Measurements from ENCODE around the gene ELOVL2.
A peak's percentile ranks its signal among the peaks of the same experiment; 100 is the strongest.

The ELOVL2 gene

GRCh38 chr6:10968776-10969175, 75.3 kb downstream of the ELOVL2 start:
- no peak overlapping the region for H3K4me3 ChIP-seq (ENCODE audit: severe bottlenecking)
- no peaks in the 10 kb centered on the region for H3K4me1 ChIP-seq (ENCODE audit: insufficient read depth, poor library complexity, severe bottlenecking)
- H3K36me3 ChIP-seq (ENCODE audit: low read depth): no peaks in the 10 kb centered on the region
- TF ChIP-seq CTCF (IDR thresholded peaks at IDR 0.05; ENCODE audit: poor library complexity, severe bottlenecking): no peak
- H3K27ac ChIP-seq (ENCODE audit: poor library complexity, severe bottlenecking): no peak overlapping the region
- no peaks in the 10 kb centered on the region for H3K27me3 ChIP-seq (ENCODE audit: insufficient read depth, poor library complexity, severe bottlenecking)
- DNase-seq (ENCODE audit: low spot score) (no peak), ATAC-seq (ENCODE audit: low read depth) (no peak)
- H3K9me3 ChIP-seq (ENCODE audit: severe bottlenecking): no peaks in the 10 kb centered on the region

GRCh38 chr6:10964684-10965083, 79.4 kb downstream of the ELOVL2 start:
- DNase-seq (ENCODE audit: low spot score) (no peak), ATAC-seq (ENCODE audit: low read depth) (no peak)
- TF ChIP-seq CTCF (IDR thresholded peaks at IDR 0.05; ENCODE audit: poor library complexity, severe bottlenecking): no peak
- Histone ChIP-seq H3K27me3 (ENCODE audit: insufficient read depth, poor library complexity, severe bottlenecking) (no peaks in the 10 kb centered on the region), H3K4me1 (ENCODE audit: insufficient read depth, poor library complexity, severe bottlenecking) (no peaks in the 10 kb centered on the region), H3K27ac (ENCODE audit: poor library complexity, severe bottlenecking) (no peak overlapping the region), H3K36me3 (ENCODE audit: low read depth) (no peaks in the 10 kb centered on the region; the same call in 1 of the 2 replicates), H3K9me3 (ENCODE audit: severe bottlenecking) (no peaks in the 10 kb centered on the region), H3K4me3 (ENCODE audit: severe bottlenecking) (no peak overlapping the region)

- Histone ChIP-seq H3K4me3 (ENCODE audit: severe bottlenecking) (no peak overlapping the region), H3K4me1 (ENCODE audit: insufficient read depth, poor library complexity, severe bottlenecking) (no peaks in the 10 kb centered on the region), H3K27me3 (ENCODE audit: insufficient read depth, poor library complexity, severe bottlenecking) (no peaks in the 10 kb centered on the region), H3K9me3 (ENCODE audit: severe bottlenecking) (no peaks in the 10 kb centered on the region), H3K27ac (ENCODE audit: poor library complexity, severe bottlenecking) (no peak overlapping the region), H3K36me3 (ENCODE audit: low read depth) (no peaks in the 10 kb centered on the region; the same call in 1 of the 2 replicates)
- no peak for TF ChIP-seq CTCF (IDR thresholded peaks at IDR 0.05; ENCODE audit: poor library complexity, severe bottlenecking)
- no peak for DNase-seq (ENCODE audit: low spot score)
- no peak for ATAC-seq (ENCODE audit: low read depth)
Measured at GRCh38 chr6:10963113-10963512, 81.0 kb downstream of the ELOVL2 start.

GRCh38 chr6:10962673-10963072, 81.4 kb downstream of the ELOVL2 start:
- ATAC-seq (ENCODE audit: low read depth): peak; percentile 62; the same call in 2 of the 3 replicates
- H3K27me3 ChIP-seq (ENCODE audit: insufficient read depth, poor library complexity, severe bottlenecking): no peaks in the 10 kb centered on the region
- H3K9me3 ChIP-seq (ENCODE audit: severe bottlenecking): no peaks in the 10 kb centered on the region
- H3K27ac ChIP-seq (ENCODE audit: poor library complexity, severe bottlenecking): no peak overlapping the region
- TF ChIP-seq CTCF (IDR thresholded peaks at IDR 0.05; ENCODE audit: poor library complexity, severe bottlenecking): no peak
- H3K4me3 ChIP-seq (ENCODE audit: severe bottlenecking): no peak overlapping the region
- DNase-seq (ENCODE audit: low spot score): no peak
- no peaks in the 10 kb centered on the region for H3K4me1 ChIP-seq (ENCODE audit: insufficient read depth, poor library complexity, severe bottlenecking)
- H3K36me3 ChIP-seq (ENCODE audit: low read depth): no peaks in the 10 kb centered on the region; the same call in 1 of the 2 replicates

GRCh38 chr6:10961837-10962236, 82.3 kb downstream of the ELOVL2 start:
- ATAC-seq (ENCODE audit: low read depth): no peak

More at GRCh38 chr6:10961837-10962236, 82.3 kb downstream of the ELOVL2 start:
- Histone ChIP-seq H3K9me3 (ENCODE audit: severe bottlenecking) (no peaks in the 10 kb centered on the region), H3K27me3 (ENCODE audit: insufficient read depth, poor library complexity, severe bottlenecking) (no peaks in the 10 kb centered on the region), H3K27ac (ENCODE audit: poor library complexity, severe bottlenecking) (no peak overlapping the region), H3K4me3 (ENCODE audit: severe bottlenecking) (no peak overlapping the region), H3K36me3 (ENCODE audit: low read depth) (no peaks in the 10 kb centered on the region; the same call in 1 of the 2 replicates), H3K4me1 (ENCODE audit: insufficient read depth, poor library complexity, severe bottlenecking) (no peaks in the 10 kb centered on the region)
- no peak for TF ChIP-seq CTCF (IDR thresholded peaks at IDR 0.05; ENCODE audit: poor library complexity, severe bottlenecking)
- DNase-seq (ENCODE audit: low spot score): no peak
